ENCODE measurements around the gene HOXA10.

Gene HOXA10

DNA sequence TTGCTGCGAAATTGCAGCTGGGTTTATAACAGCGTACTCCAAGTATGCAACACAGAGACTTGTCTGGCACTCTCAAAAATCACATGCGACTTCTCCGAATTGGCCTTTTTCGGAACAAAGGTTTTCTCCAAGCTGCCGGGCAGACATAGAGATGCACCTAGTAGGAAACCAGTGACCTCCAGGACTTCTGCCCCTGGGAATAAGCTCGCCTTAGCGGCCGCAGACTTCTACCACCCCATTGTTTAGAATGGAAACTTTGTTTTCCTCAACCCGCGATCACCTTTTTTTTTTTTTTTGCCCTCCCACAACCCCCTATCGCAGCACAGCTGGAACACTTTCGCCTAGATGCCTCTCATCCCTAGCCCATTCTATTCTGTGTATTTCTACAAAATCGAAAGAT, 4.9 kb upstream of the HOXA10 start:
- DNase-seq, result no peak

DNA sequence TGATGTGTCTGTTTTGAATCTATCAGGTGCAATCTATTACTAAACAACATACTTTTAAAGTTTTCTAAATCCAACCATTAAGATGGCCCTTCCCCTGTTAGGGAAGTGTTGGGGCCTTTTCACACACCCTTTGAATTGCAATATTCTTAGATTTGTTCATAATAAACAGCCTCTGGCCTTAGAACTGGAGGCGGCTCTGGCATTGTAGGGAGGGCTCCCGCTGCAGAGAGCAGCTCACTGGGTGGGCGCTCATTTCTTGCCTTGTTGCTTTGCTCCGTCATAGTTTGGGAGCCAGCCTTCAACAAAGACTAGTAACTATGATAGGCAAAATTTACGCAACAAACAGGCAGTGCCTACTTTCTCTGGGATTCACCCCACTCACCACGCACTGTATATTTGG, 4.2 kb upstream of the HOXA10 start:
- DNase-seq, result no peak

DNA sequence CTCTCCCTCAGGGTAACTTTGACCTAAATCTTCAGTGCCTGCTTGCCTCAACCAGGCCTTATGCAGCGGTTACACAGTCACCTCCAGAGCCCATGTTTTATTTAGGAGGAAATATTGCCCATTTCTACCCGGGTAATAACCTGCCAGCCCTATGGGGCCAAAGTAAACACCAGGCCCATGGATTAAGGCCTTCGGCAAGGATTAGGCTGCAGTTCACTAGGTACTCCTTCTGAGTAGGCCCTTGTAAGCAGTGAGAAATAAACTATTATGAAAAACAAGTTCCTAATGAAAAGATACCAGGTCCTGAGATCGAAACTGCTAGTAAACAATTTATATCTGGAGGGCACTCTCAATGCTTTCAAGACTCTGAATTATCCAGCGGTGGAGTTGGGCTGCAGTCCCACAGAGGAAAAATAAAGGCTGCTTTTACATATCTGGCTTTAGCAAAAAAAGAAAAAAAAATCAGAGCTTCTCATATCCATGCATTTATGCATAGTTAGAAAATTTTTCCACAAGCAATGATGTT, 3.7 kb upstream of the HOXA10 start:
- no peak for DNase-seq

DNA sequence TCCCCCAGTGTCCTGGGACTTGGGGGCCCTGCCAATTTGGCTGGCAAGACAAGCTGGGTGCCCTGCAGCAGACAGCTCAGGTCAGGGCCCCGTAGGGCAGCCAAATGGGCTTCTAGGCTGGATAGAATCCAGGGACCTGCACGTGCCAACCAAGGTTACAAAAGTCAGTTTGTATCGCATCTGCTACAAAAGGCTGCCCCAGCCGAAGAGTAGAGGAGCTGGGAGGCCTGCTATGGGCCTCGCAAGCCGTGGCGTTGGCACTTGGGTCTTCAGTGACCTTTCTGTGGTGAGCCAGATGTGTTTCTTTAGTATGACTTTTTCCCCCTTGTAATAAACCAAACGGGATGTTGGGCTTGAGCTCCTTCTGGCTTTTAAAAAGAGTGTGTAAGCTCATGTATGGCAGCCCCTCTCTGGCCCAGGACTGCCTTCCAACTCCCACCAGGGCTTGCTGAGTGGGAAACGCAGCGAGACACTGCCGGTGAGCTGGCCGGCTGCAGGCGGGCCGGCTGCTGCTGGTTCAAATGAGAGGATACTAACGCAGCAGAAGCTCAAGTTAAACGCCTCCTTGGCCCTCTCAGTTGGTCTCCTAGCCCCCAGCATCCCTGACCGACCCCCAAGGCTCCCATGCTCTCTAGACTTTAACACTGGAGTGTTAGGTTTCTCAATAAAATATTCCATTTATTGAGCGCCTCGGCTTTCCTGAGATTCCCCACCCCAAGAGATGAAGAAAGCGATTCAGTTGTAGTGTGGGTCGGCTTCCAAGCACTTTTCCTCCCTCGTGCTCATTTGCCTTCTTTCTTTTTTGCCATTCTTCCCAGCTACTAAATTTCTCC, 3.1 kb upstream of the HOXA10 start:
- no peak for DNase-seq

DNA sequence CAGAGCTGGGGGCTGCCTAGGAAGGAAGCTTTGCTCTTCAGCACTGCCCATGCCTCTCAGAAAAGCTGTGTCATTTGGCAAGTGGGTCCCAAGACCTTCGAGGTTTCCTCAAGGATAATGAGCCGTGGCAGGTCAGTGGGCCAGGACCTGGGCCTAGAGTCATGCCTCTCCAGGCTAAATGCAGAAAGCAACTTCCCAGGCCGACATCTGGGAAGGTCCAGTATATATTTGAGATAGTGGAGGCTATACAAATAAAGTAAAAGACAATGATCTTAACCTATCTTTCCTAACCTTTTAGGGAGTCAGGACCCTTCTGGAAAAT, 2.4 kb upstream of the HOXA10 start:
- DNase-seq, result no peak

DNA sequence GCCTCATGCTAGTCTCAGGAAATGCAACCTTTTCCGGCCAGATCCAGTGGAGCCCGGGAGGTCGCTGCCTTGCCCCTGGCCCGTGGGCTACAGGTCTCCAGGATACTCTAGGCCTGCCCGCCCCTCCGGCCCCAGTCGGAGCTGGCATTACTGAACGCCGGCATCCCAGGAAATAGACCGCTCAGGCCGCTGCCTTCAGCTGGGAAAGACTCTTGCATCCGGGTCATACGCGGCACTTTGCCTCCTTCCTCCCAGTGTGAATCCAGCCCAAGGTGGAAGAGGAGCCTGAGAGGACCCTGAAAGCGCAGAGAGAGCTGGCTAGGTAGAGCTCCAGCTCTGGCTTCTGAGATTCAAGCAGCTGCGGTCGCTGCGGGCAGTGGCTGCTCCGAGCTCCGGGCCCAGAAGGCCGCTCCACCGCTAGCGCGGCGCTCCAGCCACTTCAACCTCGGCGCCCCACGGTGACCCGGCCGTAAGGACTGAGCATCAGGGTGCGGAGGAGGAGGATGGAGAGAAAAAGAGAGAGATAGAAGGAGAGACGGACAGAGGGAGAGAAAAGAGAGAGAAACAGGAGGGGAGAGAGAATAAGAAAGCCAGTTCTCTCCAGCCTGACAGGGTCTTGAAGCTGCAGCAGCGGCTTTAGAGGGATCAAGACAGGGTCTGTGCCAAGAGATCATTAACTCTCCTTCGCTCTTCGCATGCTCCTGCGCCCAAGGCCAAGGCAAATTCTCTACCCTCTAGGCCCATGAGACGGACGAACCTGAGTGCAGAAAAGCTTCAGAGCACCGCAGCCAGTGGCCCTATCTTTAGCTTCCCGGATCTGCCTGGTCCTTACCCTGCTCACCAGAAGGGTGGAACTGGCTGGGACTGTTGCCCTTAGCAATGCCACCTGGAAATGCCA, 1.8 kb upstream of the HOXA10 start:
- DNase-seq, result no peak

DNA sequence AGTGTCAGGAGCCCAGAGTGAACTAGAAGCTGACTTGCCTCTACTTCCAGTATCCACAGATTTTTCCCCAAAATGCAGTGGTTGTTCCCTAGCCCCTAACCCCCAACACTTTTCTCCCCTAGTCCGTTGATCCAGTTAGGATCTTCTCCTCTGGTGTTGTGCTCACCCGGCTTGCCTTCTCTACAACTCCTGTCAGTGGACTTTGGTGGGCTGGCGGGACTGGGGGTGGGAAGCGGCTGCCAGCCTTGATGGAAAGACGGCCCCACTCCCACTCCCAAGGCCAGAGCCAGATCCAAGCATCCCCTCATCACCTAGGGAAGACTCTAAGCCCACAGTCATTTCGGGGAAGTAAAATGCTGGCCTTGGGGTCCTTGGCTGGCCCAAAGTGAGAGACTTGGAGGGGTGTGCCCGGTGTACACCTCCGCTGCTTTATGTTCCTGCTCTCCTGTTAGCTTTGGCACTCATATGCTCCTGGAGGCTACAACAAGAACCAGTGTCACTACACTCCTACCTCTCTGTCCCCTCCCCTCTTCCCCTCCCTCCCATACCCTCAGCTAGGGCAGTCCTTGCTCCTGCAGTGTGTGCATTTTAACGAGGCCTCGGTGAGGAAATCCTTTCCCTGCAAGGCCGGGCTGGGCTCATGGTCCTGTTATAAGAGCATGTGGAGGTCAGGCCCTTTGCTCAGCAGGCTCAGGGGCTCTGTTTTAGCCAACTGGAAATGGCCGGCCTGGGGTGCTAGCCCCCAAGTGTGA, 930 bp upstream of the HOXA10 start:
- DNase-seq, result no peak

DNA sequence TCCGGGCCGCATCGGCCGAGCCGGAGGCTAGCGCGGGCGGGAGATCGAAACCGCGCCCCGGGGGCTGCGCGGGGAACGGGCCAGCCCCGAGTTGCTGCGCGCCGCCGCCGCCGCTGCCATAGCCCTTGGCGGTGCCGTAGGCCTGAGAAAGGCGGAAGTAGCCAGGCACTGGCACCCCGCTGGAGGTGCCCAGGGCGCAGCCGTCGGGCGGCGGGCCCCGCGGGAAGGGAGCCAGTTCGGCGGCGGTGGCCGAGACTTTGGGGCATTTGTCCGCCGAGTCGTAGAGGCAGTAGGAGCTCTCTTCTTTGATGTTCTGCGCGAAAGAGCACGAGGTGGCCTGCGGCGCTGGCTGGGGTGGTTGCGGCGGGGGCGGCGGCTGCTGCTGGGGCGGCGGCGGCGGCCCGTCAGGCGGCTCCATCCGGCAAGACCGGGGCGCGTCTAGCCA, 587 bp downstream of the HOXA10 start:
- DNase-seq, result no peak

DNA sequence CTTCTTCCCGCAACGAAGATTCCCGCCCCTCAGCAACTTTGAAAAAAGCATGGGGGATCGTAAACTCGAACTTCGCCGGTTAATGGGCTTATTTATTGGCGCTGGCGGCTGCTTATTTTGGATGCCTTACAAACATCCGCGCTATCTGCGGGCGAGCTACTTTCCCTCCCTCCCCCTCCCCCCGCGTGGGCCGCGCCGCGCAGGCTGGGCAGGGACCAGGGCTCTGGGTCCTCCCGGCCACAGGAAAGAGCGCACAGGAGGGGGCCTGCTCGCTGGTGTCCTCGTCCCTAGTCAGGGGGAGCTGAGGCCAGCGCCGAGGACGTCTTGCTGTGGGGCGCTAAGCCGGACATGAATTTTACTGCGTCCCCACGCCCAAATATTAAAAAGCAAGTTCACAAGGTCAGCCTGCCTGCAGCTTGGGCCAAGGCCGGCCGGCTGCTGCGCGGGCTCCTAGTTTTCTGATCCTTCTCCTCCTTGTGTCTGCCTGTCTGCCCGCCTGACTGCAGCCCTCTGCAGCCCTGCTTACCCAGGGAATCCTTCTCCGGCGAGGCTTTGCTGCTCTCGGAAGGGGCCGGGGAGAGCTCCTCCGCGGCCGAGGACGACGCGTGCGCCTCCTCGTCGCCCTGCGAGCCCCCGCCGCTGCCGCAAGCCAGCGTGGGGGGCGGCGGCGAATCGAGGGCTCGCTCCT, 1.2 kb downstream of the HOXA10 start:
- peak; percentile 45 for DNase-seq

DNA sequence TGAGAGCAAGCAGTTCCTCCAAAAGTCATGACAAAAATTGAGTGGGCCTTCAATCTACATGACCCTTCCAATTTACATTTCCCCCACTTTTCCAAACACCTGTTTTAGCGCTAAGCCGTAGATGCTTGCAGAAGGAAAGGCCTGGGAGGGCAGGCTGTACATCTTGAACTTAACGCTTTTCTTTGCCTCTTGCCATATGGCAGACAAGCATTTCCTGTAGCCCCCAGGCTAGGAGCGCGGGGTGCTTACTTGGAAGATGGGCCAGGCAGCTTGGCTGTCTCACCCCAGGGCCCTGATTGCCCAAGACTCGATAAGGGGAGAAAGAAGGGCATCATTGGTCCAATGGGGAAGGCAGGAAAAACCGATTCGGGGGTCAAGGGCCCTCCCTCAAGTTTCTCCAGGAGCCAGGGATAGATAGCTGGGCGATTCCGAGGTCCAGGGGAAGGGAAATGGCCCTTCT, 1.8 kb downstream of the HOXA10 start:
- no peak for DNase-seq

DNA sequence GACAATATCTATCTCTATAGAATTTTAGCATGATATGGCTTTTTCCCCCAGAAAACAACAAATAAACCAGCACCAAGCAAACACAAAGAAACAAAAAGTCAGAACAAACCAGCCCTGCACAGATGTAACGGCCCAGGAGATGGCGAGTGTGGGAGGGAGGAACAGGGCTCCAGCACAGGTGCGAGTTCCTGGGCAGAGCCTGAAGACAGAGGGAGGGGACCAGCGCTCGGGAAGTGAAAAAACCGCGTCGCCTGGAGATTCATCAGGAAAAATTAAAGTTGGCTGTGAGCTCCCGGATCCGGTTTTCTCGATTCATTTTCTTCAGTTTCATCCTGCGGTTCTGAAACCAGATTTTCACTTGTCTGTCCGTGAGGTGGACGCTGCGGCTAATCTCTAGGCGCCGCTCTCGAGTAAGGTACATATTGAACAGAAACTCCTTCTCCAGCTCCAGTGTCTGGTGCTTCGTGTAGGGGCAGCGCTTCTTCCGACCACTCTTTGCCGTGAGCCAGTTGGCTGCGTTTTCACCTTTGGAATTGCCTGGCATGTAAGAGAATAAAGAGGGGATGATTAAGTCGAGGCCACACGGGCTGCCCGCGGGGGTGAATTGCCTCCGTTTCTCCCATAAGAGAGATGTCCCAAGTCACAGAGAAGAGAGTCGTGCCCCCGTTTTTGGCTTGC, 2.3 kb downstream of the HOXA10 start:
- no peak for DNase-seq

DNA sequence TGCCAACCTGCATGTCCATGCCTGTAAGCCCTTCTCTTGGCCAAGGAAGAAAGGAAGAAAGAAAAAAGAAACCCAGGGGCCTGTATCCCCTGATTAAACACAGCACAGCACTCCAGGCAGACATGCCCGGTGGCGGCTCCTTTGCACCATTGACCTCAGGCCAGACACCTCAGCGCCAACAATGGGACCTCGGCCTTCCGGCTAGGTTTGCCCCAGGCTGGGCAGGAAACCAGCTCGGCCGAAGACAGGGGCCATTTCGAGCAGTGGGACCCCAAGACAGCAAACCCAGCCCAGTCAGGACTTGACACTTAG, 2.8 kb downstream of the HOXA10 start:
- no peak for DNase-seq

DNA sequence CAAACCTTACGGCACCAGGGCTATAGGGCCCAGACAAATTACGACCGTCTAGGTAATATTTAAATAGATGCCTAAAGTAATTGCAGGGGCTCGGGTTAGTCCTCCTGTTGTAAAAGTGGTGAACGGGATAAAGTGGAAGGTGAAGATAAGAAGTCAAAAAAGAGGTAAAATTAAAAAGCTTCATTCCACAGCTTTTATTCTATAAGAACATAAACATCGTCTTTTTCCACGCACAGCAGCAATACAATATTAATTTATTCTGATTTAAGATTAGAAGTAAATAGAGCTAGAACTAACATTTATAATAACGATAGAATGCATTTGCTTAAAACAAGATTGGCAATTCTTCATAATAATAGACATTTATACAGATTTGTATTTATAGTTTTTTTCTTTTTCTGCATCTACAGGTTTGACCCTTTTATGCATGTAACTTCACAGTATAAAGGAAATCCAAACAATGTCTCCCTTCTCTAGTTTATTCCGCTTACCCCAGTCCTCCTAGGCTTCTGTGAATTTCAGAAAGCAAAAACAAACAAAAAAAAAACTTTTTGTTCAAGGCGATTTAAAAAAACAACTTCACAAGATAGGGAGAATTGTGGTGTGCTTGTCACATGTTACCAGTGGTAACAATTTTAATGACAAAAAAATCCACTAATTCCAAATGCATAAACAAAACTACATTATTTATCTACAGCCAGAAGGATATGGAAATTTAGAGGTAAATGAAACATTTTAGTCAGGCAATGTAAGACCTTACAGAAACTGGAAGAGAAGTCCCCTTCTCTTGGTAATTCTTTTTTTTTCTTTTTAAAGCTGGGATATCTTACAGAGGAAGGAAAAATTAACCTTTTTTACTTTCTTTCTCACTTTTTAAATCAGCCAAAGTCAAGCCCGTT, 3.4 kb downstream of the HOXA10 start:
- no peak for DNase-seq

DNA sequence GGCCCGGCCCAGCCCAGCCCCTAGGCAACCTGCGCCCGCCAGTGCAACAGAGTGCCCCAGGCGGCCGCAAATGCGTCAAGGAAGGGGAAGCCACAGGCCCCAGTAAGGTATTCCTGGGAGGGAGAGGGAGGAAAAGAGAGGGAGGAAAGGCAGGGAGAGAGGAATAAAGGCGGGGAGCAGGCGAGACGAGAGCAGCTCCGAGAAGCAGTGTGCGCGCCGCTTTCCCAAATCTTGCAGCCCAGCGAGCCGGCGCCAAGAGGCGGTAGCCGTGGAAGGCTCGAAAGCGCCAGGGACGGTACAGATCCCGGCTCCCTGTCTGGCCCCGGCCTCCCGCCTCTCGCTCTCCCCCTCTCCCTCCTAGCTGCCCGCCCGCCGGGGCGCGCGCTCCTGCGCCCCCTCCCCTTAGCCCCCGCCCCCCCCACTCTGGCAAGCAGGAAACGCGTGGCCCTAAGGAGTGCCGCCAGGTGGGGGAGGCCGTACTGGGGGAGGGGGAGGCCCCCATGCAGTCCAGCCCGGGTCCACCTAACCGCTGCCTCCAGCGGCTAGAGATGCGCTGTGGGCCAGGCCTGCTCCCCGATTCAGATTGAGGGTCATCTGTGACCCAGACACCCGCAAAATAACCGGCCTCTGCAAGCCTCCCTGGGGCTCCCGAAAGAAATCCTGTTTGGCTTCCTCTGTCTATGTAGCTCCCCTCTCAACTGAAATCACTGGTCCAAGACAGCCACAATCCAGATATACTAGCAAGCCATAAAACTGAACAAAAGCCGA, 4.3 kb downstream of the HOXA10 start:
- DNase-seq, result no peak

DNA sequence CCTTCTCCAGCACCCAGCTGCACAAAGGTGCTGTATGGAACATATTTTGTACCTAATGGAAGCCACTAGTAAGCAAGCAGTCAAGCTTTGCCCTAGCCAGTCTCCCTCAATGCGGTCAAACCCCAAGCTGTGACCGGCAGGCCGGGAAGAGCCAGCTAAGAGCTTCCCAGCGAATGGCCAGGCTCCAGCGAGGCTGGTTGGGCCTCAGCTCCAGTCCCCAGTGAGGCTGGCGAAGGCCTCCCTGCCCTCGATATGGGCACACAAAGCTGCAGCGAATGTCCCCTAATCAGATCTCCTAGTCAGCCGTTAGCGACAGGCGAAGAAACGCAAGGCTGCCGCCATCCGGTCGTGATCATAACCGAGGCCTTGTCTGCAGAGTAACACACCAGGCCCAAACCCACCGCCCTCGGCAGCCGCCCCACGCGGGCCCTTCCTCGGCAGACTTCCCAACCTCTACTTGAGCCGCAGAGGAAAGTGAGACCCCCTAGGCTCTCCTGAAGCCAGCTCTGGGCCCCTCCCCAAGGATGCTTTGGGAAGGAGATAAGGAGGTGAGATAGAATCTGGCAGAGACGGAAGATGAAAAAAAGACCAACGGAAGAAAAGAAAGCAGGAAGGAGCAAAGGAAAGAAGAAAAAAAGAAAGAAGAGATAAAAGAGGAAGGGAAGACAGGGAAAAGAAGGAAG, 5.7 kb downstream of the HOXA10 start:
- DNase-seq, result peak; percentile 74

DNA sequence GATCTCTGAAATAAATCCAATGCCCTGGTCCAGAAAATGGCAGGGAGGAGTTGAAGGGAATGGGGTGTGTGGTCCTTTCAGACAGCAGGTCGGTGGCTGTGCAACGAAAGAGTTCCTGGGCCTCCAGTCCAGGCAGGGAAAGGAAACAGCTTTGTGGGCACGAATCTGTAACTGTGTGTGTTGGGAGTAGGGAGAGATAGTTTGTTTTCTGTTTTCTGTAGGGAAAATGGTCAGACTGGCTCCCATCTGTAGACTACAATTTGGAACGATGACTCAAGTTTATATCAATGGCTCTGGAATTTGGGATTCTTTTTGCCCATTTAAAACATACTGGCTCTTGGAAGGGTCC, 6.2 kb downstream of the HOXA10 start:
- no peak for DNase-seq

DNA sequence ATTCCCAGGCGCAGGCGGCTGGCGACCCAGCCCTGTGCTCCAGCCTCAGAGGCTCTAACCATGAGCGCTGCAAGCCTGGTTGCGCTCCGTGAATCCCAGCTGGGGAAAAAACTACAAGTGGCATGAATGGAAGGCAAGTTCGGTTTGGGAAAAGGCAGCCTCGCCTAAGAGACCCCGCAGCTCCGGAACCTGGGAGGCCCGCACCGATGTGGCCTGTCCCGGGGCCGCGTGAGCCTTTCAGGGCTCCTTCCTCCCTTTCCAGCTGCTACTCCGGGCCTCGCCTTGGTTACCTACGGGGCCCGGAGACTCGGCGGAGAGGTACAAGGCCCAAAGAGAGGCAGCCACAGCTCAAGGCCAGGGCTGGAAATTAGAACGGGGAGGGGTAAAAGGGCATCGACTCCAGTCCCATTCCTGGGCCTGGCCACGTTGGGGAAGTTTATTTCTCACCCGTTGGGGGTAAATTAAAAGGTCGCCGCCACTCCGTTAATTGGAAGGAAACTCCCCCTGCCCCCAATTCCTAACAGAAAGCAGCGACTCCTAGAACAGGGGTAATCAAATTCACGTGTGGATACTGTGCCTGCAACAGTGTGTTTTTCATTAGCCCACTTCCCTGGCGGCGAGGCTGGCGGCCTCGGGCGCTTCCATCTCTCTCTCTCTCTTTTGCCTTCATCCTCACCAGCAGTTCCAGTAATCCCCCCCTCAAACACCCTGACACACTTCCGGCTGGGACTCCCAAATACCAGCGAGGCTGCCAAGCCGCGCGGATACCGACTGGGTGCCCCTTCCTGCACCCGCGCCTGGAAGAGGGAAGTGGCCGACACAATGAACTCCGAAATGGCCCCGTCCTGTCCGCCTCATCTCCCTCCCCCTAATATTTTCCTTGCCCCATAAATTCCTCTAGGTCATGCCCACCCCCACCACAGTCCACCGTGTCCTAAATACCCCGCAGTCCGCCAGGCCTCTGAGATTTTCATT, 7.3 kb downstream of the HOXA10 start:
- no peak for DNase-seq

DNA sequence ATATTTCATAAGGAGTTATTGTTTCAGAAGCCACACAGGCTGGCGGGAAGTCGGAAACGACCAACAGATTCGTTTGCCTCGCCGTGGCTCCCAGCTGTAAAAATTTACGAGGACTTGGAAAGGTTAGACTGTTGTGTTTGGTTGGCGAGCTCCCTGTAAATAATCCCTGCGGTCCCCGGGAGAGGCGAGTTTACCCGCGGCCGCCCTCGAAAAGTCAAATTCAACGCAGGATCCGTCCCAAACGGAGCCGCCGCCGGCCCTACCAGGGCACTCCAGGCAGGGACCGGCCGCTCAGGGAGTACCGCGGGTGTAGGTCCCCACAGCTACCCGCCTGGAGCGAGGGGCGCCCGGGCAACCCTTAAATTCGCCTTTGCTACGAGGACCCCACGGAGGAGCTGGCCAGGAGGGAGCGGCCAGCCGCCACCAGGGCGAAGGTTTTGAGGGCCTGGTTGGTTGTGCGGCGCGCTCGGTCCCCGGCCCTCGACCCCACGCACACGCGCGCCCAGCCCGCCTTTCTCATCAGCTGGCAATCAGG, 8.1 kb downstream of the HOXA10 start:
- DNase-seq, result no peak

Data from GOT3 (cell line).